Activated naive CD4-positive, alpha-beta T cell treated with anti-CD3 and anti-CD28 coated beads for 36 hours (primary cell): ENCODE data around the gene FES. TPM values are rescaled to one million over a fixed set of nuclear protein-coding genes. Genes with fewer than 3 reads are reported as not detected.

Source experiments
- CTCF ChIA-PET: fragments of 350-600 bp; sonication (Branson Sonifier 250); formaldehyde crosslinking; loops from one replicate; lab custom pipeline; 2021; ENCODE audit warnings: antibody characterized with exemption; lab: Charles Lee
- DNase-seq: peaks from one replicate; pipeline ENCODE4 v3.0.0-alpha.2; 2020
- H3K27ac Mint-ChIP-seq: one replicate; pipeline ENCODE4 v1.8.0; 2021; ENCODE audit warnings: mild to moderate bottlenecking, mixed read lengths
- H3K27me3 Mint-ChIP-seq: one replicate; pipeline ENCODE4 v1.8.0; 2021; ENCODE audit warnings: low read depth, mixed read lengths
- H3K36me3 Mint-ChIP-seq: one replicate; pipeline ENCODE4 v1.8.0; 2021; ENCODE audit warnings: low read depth, mixed read lengths
- H3K4me1 Mint-ChIP-seq: one replicate; pipeline ENCODE4 v1.8.0; 2021; ENCODE audit warnings: low read depth, mixed read lengths
- H3K4me3 Mint-ChIP-seq: one replicate; pipeline ENCODE4 v1.8.0; 2021; ENCODE audit warnings: mild to moderate bottlenecking, moderate library complexity, mixed read lengths
- H3K9me3 Mint-ChIP-seq: one replicate; pipeline ENCODE4 v1.8.0; 2021; ENCODE audit warnings: mixed read lengths
- intact Hi-C: fragments of 100-400 bp; cut with micrococcal nuclease; formaldehyde crosslinking; loops from one replicate; pipeline ENCODE4 v1.15.1; 2023
- total RNA-seq, 2 experiments: library from RNA; stranded (reverse); gene quantifications; one replicate each; pipeline ENCODE4 v1.2.3, GENCODE V29; 2021

Gene FES
- total RNA-seq, 2 experiments from 2014 or later = 22.6 to 24.2 TPM

GRCh38 chr15:90901175-90902039 lies 17.1 kb downstream of the FES start:
- DNase-seq = no peak
- peak overlapping the region; percentile 86 for H3K4me3 Mint-ChIP-seq
- peaks cover 18% of the 10 kb centered on the region for H3K36me3 Mint-ChIP-seq
- CTCF ChIA-PET = interaction anchor here (0.6 to 8.1 kb wide), 11 partner anchors 9 to 419 kb away, joined by 3 to 169 read pairs (median 4); partner anchors contain the start of genes BLM, HDDC3 and UNC45A
- H3K9me3 Mint-ChIP-seq = no peaks in the 10 kb centered on the region
- peak overlapping the region; percentile 88 for H3K27ac Mint-ChIP-seq
- no peaks in the 10 kb centered on the region for H3K27me3 Mint-ChIP-seq
- intact Hi-C loops = loop anchor here (1.0 to 5.0 kb wide), 4 partner anchors 29 to 184 kb away; partner anchors contain the start of genes BLM and VPS33B
- peaks cover 27% of the 10 kb centered on the region for H3K4me1 Mint-ChIP-seq

GRCh38 chr15:90902040-90902839 lies 17.9 kb downstream of the FES start:
- Mint-ChIP-seq H3K27ac (peak overlapping the region; percentile 88), H3K36me3 (peaks cover 21% of the 10 kb centered on the region), H3K4me3 (peak overlapping the region; percentile 86), H3K9me3 (no peaks in the 10 kb centered on the region), H3K27me3 (no peaks in the 10 kb centered on the region), H3K4me1 (peaks cover 27% of the 10 kb centered on the region)
- CTCF ChIA-PET = interaction anchor here (0.7 to 8.1 kb wide), 13 partner anchors 9 to 420 kb away, joined by 3 to 169 read pairs (median 4); partner anchors contain the start of genes BLM, HDDC3 and UNC45A
- DNase-seq = peak; percentile 84
- intact Hi-C loops = loop anchor here (1.0 to 5.0 kb wide), 4 partner anchors 29 to 185 kb away; partner anchors contain the start of genes BLM and VPS33B

DNA sequence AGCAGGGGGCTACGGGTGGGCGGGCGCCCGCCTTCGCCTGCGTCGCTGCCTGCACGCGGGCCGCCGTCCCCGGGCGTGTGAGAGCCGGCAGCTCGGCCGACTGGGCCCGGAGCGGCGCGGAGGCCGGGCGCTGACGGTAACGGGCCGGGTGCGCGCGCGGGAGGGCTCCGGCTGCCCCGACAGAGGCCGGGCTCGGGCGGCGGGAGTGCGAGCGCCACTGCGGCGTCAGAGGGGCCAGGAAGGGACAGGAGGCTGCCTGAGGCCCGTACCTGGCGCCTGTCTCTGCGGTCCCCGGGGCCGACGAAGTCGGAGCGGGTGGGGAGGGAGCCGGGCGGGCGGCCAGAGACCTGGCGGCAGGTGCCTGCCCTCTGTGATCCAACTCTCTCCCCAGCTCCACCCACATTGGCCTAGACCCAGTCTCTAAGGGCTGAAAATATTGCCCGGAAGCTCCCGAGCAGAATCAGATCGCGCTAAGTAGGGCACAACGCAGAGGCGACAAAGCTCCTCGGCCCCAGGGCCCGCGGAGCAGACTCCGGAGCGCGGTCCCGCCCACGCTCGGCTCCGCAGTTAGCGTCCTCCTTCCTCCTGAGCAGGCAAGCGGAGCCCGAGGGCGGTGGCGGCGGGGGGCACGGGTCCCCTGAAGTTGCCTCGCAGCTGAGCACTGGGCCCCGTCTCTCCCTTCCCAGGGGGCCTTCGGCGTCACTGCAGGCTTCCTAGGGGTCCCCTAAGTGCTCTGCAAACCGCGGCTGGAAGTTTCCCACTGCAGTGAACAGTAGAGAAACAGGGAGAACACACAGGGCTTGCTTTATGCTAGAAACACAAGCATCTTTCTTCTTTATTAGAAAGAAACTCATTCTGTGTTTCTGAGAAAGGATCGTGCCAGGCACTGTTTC lies 18.8 kb downstream of the FES start, which contains the start of gene MAN2A2:
MAN2A2 (plus strand) TSS at position 463 of the 893 bp plus-strand sequence. CDS start 906 bp downstream, outside the sequence.
- peaks cover 27% of the 10 kb centered on the region for H3K36me3 Mint-ChIP-seq
- H3K4me1 Mint-ChIP-seq = peaks cover 27% of the 10 kb centered on the region
- H3K9me3 Mint-ChIP-seq = no peaks in the 10 kb centered on the region
- CTCF ChIA-PET = interaction anchor here (0.6 to 8.1 kb wide), 8 partner anchors 10 to 255 kb away, joined by 3 to 169 read pairs (median 4); partner anchors contain the start of genes HDDC3 and UNC45A
- H3K27ac Mint-ChIP-seq = peak within 1 kb of the TSS; percentile 88
- no peaks in the 10 kb centered on the region for H3K27me3 Mint-ChIP-seq
- intact Hi-C loops = loop anchor here (1.0 to 5.0 kb wide), 5 partner anchors 28 to 186 kb away; partner anchors contain the start of genes BLM, PRC1 and VPS33B
- DNase-seq = peak; percentile 84
- H3K4me3 Mint-ChIP-seq = peak within 1 kb of the TSS; percentile 86

DNA sequence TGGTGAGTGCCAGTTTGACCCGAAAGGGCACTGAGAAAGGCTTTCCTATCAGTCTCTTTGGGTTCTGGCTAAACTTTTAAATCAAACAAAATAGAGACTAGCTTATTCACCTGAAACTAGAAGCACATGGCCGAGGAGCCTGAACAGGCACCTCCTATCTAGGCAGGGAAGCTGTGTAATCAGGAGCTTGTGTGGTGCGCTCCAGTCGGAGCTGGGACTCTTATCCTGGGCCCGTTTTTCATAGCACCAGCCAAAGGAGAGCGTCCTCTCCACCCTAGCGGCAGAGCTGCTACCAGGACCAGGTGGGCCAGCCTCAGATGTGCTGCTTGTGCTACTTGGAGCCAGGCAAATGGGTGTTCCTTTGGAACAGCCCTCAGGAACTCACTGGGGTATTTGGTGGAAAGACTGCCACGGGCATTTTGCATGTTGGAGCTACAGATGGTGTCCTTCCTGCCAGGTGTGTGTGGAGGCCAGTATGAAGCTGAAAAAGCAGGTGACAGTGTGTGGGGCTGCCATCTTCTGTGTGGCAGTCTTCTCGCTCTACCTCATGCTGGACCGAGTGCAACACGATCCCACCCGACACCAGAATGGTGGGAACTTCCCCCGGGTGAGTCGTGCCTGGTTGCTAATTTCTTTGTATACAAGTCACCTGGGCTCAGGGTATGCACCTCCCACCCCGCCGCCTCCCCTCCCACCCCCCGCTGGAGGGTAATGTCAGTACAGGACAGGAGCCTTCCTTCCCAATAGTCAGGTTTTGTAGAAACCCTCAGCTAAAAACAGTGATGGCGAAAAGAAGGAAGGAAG lies 19.6 kb downstream of the FES start:
- no peaks in the 10 kb centered on the region for H3K27me3 Mint-ChIP-seq
- CTCF ChIA-PET = interaction anchor here (1.0 to 8.1 kb wide), 6 partner anchors 11 to 256 kb away, joined by 4 to 169 read pairs (median 4); partner anchors contain the start of genes HDDC3 and UNC45A
- DNase-seq = no peak
- peak overlapping the region; percentile 78 for H3K4me3 Mint-ChIP-seq
- H3K9me3 Mint-ChIP-seq = no peaks in the 10 kb centered on the region
- intact Hi-C loops = loop anchor here (1.0 to 5.0 kb wide), 3 partner anchors 31 to 118 kb away; partner anchors contain the start of genes PRC1 and VPS33B
- H3K27ac Mint-ChIP-seq = peak overlapping the region; percentile 75
- H3K4me1 Mint-ChIP-seq = peaks cover 27% of the 10 kb centered on the region
- peaks cover 29% of the 10 kb centered on the region for H3K36me3 Mint-ChIP-seq

GRCh38 chr15:90904746-90905145 lies 20.4 kb downstream of the FES start:
- Mint-ChIP-seq H3K27me3 (no peaks in the 10 kb centered on the region), H3K36me3 (peaks cover 35% of the 10 kb centered on the region), H3K9me3 (no peaks in the 10 kb centered on the region), H3K27ac (no peak overlapping the region), H3K4me1 (peaks cover 27% of the 10 kb centered on the region), H3K4me3 (no peak overlapping the region)
- DNase-seq = no peak
- CTCF ChIA-PET = interaction anchor here (1.0 to 8.1 kb wide), 5 partner anchors 19 to 257 kb away, joined by 4 to 169 read pairs (median 4); partner anchors contain the start of genes HDDC3 and UNC45A
- intact Hi-C loops = loop anchor here (5.0 kb wide), 1 partner anchor 118 kb away; the partner anchor contains the start of gene VPS33B

- intact Hi-C loops = no loop called here
- H3K27me3 Mint-ChIP-seq = no peaks in the 10 kb centered on the region
- H3K4me1 Mint-ChIP-seq = peaks cover 27% of the 10 kb centered on the region
- no peak overlapping the region for H3K27ac Mint-ChIP-seq
- H3K4me3 Mint-ChIP-seq = no peak overlapping the region
- CTCF ChIA-PET = interaction anchor here (1.0 to 8.1 kb wide), 3 partner anchors 20 to 256 kb away, joined by 4 to 169 read pairs (median 12); partner anchors contain the start of genes HDDC3 and UNC45A
- H3K9me3 Mint-ChIP-seq = no peaks in the 10 kb centered on the region
- peaks cover 40% of the 10 kb centered on the region for H3K36me3 Mint-ChIP-seq
- DNase-seq = no peak
Measured at GRCh38 chr15:90905306-90906180, 21.2 kb downstream of the FES start.

DNA sequence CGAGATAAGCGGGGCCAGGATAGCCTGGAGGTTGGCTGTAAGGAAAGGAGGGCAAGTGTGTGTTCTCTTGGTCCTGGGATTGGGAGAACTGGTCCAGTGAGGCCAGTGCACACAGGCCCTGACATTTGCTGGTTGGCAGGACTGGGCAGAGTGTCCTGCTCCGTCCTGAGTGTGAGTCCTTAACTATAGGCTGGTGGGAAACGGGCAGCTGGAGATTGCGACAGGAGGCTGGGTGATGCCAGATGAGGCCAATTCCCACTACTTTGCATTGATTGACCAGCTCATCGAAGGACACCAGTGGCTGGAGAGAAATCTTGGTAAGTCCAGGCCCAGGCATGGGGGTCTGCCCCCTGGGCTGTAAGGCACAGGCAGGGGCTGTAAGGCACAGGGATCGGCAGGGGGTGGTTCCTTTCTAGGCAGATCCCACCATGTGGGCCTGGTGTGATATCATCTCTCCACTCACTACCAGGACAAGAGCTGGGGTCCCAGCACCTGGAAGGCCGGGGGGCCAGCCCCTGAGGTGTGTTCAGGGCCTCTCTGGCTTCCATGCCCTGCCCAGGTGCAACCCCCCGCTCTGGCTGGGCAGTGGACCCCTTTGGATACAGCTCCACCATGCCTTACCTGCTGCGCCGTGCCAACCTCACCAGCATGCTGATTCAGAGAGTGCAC lies 22.0 kb downstream of the FES start:
- Mint-ChIP-seq H3K9me3 (no peaks in the 10 kb centered on the region), H3K27me3 (no peaks in the 10 kb centered on the region), H3K4me1 (peaks cover 24% of the 10 kb centered on the region), H3K27ac (no peak overlapping the region), H3K4me3 (no peak overlapping the region), H3K36me3 (peaks cover 43% of the 10 kb centered on the region)
- no peak for DNase-seq
- CTCF ChIA-PET = interaction anchor here (2.3 to 8.1 kb wide), 2 partner anchors 21 to 27 kb away, joined by 12 to 169 read pairs; partner anchors contain the start of genes HDDC3 and UNC45A
- intact Hi-C loops = no loop called here

DNA sequence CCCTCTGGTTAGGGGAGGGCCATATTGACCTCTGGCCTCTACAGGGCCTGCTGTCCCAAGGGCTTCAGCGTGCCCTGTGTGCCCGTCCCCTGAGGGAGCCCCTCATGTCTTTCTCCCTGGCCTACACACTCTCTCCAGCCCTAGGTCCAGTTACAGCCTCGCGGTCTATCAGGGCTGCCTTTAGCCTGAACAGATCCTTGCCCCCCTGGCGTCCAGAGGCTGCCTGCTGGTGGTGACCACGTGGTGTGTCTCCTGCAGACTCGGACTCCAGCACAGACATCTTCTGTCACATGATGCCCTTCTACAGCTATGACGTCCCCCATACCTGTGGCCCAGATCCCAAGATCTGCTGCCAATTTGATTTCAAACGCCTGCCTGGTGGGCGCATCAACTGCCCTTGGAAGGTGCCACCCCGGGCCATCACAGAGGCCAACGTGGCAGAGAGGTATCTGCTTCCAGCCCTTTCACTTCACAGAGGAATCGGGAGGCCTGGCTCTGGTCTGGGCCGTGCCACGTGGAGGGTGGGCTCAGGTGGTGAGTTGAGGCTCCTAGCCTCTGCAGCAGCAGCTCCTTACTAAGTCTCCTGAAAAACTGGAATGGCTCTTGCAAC lies 22.9 kb downstream of the FES start:
- CTCF ChIA-PET = interaction anchor here (2.3 to 8.1 kb wide), 2 partner anchors 21 to 26 kb away, joined by 12 to 169 read pairs; partner anchors contain the start of genes HDDC3 and UNC45A
- H3K27me3 Mint-ChIP-seq = no peaks in the 10 kb centered on the region
- no peaks in the 10 kb centered on the region for H3K9me3 Mint-ChIP-seq
- H3K36me3 Mint-ChIP-seq = peaks cover 46% of the 10 kb centered on the region
- H3K4me1 Mint-ChIP-seq = peaks cover 16% of the 10 kb centered on the region
- no peak for DNase-seq
- H3K4me3 Mint-ChIP-seq = no peak overlapping the region
- no peak overlapping the region for H3K27ac Mint-ChIP-seq
- intact Hi-C loops = no loop called here
